ENCODE data around the gene RCVRN. TPM values are rescaled to one million over a fixed set of nuclear protein-coding genes. Genes with fewer than 3 reads are reported as not detected.

RCVRN gene
- total RNA-seq, 1 experiment from 2014 or later = 0.06 TPM

GRCh38 chr17:9912121-9913099, 7.3 kb upstream of the RCVRN start:
- no peak overlapping the region for H3K4me3 ChIP-seq
- DNase-seq = no peak
- no peaks in the 10 kb centered on the region for H3K9me3 ChIP-seq (replicated peaks)
- no peaks in the 10 kb centered on the region for H3K27me3 ChIP-seq
- H3K4me1 ChIP-seq = no peaks in the 10 kb centered on the region
- no peaks in the 10 kb centered on the region for H3K36me3 ChIP-seq
- H3K27ac ChIP-seq = no peak overlapping the region

DNA sequence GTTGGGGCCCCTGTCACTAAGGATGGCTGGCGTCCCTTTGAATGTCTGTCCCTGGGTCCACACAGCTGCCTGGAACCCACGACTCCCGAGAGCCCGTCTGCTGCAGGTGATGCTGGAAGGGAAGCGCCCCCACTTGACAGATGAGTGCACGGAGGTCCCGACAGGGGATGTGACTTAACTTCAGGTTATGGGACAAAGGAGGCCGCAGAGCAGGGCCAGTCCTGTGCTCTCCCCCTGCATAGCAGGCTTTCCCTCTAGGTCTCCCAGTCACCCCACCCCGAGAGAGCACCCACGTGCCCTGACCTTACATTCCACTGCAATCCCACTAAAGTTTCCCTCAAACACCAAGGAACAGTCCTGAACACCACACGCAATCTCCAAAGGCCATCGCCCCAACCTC, 6.0 kb upstream of the RCVRN start:
- Histone ChIP-seq H3K9me3 (replicated peaks) (no peaks in the 10 kb centered on the region), H3K36me3 (no peaks in the 10 kb centered on the region), H3K27me3 (no peaks in the 10 kb centered on the region), H3K4me1 (no peaks in the 10 kb centered on the region), H3K27ac (no peak overlapping the region), H3K4me3 (no peak overlapping the region)
- DNase-seq = no peak

- DNase-seq = no peak
- Histone ChIP-seq H3K4me3 (no peak overlapping the region), H3K9me3 (replicated peaks) (no peaks in the 10 kb centered on the region), H3K4me1 (no peaks in the 10 kb centered on the region), H3K27ac (no peak overlapping the region), H3K36me3 (no peaks in the 10 kb centered on the region), H3K27me3 (no peaks in the 10 kb centered on the region)
Measured at GRCh38 chr17:9908649-9909042, 3.6 kb upstream of the RCVRN start.

DNA sequence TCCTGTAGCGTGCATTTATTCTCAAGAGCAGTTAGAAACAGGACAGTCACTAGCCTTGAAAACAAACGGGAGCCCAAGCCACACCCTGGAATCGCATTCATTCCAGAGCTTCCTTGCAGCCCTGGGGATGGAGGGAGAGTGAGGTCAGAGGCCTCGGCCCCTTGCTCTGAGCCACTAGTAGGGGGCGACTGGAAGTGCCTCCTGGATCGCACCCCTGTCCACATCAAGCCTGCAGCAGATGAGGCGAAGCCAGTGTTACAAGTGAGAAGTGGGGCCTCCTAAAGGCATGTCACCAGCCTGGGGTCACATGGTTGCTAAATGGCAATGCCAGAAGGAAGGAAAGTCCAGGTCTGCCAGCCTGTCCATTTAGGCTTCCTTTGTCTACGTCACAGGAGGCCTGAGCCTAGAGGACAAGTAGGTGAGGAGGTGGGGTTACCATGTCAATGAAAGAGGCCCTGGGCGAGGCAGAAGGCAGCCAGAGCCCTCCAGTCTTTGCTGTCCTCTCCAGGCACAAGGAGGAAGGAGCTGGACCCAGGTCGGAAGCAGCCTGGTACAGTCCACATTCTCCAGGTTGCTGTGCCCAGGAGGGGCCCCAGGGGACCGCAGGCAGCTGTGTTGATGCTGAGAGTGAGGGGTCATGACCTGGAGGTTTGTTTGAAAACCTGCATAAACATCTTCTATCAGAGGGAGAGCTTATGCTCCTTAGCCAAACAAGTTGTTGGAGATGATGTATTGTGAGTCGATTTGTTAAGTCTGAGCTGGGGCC, 3.0 kb upstream of the RCVRN start:
- peak in 1 of 2 experiments; percentile 2 for DNase-seq

DNA sequence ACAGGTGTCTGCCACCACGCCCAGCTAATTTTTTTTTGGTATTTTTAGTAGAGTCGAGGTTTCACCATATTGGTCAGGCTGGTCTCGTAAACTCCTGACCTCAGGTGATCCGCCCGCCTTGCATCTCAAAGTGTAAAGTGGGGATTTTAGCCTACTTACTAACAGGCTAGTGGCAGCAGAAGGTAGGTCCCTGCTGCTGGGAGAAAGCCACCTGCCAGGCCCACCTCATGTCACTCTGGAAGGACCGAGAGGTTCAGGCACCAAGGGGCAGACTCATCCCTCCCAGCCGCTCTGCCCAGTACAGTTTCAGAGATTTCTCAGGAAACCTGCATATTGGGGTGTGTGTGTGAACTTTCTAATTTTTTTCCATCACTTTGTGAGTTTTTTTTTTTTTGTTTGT, 2.1 kb upstream of the RCVRN start:
- no peak for DNase-seq
- H3K27ac ChIP-seq = no peak overlapping the region
- no peaks in the 10 kb centered on the region for H3K36me3 ChIP-seq
- no peaks in the 10 kb centered on the region for H3K27me3 ChIP-seq
- no peak overlapping the region for H3K4me3 ChIP-seq
- H3K4me1 ChIP-seq = no peaks in the 10 kb centered on the region
- H3K9me3 ChIP-seq (replicated peaks) = no peaks in the 10 kb centered on the region

More for the DNA sequence above, 3.0 kb upstream of the RCVRN start:
- no peaks in the 10 kb centered on the region for H3K27me3 ChIP-seq
- no peaks in the 10 kb centered on the region for H3K4me1 ChIP-seq
- H3K36me3 ChIP-seq = no peaks in the 10 kb centered on the region
- H3K9me3 ChIP-seq (replicated peaks) = no peaks in the 10 kb centered on the region
- H3K4me3 ChIP-seq = no peak overlapping the region
- H3K27ac ChIP-seq = no peak overlapping the region

DNA sequence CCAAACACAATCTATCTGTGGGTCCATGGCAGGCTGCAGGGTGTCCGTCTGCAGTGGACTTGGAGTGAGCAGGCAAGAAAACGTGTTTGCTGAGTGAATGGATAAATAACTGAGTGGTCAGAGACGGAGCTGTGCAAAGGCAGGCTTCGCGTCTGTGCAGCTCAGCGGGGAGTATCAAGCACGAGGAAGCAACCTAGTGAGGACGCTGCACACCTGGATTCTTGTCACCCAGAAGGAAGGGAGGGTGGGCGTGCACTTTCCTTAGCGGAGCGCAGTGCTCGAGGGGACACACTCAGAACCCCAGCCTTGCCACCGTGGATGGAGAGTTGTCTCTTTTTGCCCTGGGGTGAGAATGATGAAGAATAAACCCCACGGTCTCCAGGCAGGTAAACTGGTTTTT, 1.5 kb upstream of the RCVRN start:
- no peak for DNase-seq
- no peaks in the 10 kb centered on the region for H3K9me3 ChIP-seq (replicated peaks)
- no peaks in the 10 kb centered on the region for H3K27me3 ChIP-seq
- H3K27ac ChIP-seq = no peak overlapping the region
- H3K36me3 ChIP-seq = no peaks in the 10 kb centered on the region
- H3K4me1 ChIP-seq = no peaks in the 10 kb centered on the region
- no peak overlapping the region for H3K4me3 ChIP-seq

DNA sequence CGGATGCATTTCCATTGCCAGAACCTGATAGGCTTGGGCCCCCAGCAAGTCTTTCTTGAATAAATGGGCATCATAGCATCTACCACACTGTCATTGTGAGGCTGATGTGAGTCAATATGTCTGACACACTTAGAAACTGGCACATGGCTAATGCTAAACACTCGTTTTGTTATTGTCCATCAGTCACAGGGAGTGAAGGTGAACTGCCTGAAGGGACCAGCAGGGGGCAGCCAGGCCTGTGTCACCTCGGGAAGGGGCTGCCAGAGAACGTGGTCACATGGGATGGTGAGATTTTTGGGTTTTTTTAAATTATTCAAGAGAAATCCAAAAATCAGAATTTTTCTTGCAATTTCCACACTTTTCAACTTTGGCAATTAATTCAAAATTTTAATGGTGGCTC, 831 bp upstream of the RCVRN start:
- Histone ChIP-seq H3K27ac (no peak overlapping the region), H3K27me3 (no peaks in the 10 kb centered on the region), H3K4me1 (no peaks in the 10 kb centered on the region), H3K36me3 (no peaks in the 10 kb centered on the region), H3K9me3 (replicated peaks) (no peaks in the 10 kb centered on the region), H3K4me3 (no peak overlapping the region)
- DNase-seq = peak in 1 of 2 experiments; percentile 18

DNA sequence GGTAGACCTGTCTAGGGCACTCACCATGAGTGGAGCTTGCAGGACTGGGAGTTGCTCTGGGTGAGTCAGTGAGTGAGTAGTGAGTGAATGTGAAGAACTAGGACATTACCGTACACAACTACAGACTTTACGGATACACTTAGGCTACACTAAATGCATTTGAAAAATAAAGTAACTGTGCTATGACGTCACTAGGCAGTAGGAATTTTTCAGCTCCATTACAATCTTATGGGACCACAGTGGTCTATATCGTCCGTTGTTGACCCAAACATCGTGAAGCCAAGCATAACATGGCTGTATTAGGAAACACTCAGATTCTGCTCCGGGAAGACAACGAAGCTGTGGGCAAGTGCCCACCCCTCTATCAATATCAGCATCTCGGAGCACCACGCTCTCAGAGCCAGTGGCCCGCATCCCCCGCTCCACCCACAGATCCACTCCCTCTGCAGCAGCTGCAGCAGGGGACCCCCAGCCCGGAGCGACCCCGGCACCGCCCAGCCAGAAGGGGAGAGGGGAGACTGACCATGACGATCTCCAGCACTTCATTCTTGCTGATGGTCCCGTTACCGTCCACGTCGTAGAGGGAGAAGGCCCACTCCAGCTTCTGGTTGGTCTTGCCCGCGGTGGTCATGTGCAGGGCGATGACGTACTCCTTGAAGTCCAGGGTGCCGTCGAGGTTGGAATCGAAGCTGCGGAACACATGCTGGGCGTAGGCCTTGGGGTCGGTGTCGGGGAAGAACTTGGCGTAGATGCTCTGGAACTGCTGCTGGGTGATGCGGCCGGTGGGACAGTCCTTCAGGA, 594 bp downstream of the RCVRN start:
- no peak overlapping the region for H3K27ac ChIP-seq
- no peaks in the 10 kb centered on the region for H3K4me1 ChIP-seq
- H3K9me3 ChIP-seq (replicated peaks) = no peaks in the 10 kb centered on the region
- no peaks in the 10 kb centered on the region for H3K27me3 ChIP-seq
- H3K4me3 ChIP-seq = no peak overlapping the region
- no peak for DNase-seq
- H3K36me3 ChIP-seq = no peaks in the 10 kb centered on the region

DNA sequence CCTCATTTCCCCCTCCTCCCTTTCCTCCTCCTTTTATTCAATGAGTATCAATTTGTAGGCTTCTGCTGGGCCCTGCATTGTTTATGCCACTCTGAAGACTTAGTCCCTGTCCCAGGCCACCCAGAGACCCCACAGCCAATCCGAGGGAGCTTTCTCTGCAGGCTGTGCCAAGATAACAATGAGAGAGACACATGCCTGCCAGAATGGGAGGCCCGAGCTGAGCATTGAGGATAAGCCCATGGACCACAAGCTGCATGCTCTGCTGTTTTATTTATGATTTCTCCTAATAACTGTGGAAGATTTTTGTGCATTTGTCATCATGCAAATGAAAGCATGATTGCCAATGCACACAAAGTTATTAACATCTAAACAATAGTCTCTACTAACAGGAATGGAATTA, 3.0 kb downstream of the RCVRN start:
- Histone ChIP-seq H3K36me3 (no peaks in the 10 kb centered on the region), H3K27ac (no peak overlapping the region), H3K27me3 (no peaks in the 10 kb centered on the region)

DNA sequence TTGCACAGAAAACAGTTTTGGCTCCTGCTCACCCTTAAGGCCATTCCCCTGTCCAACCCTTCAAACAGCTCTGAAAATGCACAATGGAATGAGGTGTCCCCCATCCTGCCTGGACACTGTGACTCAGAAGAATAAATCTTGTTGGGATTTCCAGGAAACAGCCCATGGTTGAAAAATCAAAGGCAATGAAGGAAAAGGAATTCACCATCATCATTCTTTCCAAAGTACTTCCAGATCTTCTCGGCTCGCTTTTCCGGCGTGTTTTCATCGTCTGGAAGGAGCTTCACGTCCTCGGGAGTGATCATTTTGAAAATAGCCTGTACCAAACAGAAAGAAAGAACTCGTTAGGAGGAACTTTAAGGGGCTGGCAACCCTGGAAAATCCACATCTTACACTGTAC, 4.3 kb downstream of the RCVRN start:
- Histone ChIP-seq H3K27me3 (no peaks in the 10 kb centered on the region), H3K9me3 (replicated peaks) (no peaks in the 10 kb centered on the region), H3K4me1 (no peaks in the 10 kb centered on the region), H3K36me3 (no peaks in the 10 kb centered on the region), H3K27ac (no peak overlapping the region), H3K4me3 (no peak overlapping the region)
- DNase-seq = no peak

More for the DNA sequence above, 3.0 kb downstream of the RCVRN start:
- Histone ChIP-seq H3K4me1 (no peaks in the 10 kb centered on the region), H3K9me3 (replicated peaks) (no peaks in the 10 kb centered on the region), H3K4me3 (no peak overlapping the region)
- no peak for DNase-seq

DNA sequence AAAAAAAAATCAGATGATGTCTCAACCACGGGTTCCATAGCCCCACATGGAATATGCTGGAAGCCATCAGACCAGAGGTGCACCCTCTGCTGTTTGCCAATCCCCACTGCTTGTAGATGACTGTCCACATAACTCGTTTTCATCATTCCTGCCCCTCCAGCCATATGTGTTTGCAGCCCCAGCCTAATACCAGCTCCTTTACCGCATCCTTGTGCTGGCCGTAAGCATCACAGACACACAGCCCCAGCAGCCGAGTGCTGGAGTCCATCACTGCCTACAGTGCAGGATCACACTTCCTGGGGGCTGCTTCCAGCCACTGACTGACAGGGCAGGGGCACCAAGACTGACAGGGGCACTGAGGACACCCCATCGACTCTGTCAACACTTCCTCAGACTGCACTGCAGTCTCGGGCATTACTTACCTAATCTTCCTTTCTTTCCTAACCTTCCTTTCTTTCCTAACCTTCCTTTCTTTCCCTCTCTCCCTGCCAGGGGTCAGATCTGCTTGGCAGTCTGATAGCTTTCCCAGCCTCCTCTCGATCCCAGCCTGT, 5.0 kb downstream of the RCVRN start:
- Histone ChIP-seq H3K36me3 (no peaks in the 10 kb centered on the region), H3K9me3 (replicated peaks) (no peaks in the 10 kb centered on the region)
- no peak for DNase-seq

DNA sequence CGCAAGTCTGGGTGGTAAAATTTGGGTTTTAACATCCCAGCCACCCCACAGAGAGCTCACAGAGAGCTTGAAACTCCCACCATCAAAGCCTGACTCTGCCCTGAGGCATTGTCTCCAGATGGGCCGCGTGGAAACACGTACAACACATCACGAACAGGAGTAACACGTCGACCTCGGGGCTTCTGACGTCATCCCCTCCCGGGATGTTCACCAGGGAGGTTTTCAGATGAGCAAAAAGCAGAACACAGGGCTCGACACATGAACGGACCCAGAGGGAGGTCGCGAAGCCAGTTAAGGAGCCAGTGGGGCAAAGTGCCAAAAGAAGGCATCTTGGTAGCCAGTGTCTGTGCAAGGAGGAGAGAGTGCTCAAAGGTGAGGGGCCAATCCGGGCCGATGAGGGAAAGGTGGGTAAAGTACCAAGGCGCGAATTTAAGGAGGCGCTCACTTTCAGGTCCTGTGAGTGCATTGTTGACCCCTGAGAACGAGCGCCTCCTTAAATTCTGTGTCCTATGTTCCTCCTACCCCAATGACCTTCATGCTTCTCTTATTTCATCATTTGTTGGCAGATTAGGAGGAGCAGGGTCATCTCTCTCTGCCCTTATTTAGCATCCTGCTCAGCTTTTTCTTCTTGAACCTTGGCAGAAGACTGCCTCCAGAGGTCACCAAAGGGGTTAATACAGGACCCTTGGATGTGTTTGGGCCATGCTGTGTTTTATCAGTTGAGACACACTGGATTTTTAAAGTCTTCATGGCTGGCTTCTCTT, 5.6 kb downstream of the RCVRN start:
- H3K9me3 ChIP-seq (replicated peaks) = no peaks in the 10 kb centered on the region
- H3K27me3 ChIP-seq = no peaks in the 10 kb centered on the region
- no peak overlapping the region for H3K4me3 ChIP-seq
- DNase-seq = no peak
- H3K4me1 ChIP-seq = no peaks in the 10 kb centered on the region
- H3K36me3 ChIP-seq = no peaks in the 10 kb centered on the region
- H3K27ac ChIP-seq = no peak overlapping the region

More for the DNA sequence above, 5.0 kb downstream of the RCVRN start:
- H3K27ac ChIP-seq = no peak overlapping the region
- H3K4me3 ChIP-seq = no peak overlapping the region
- H3K27me3 ChIP-seq = no peaks in the 10 kb centered on the region
- H3K4me1 ChIP-seq = no peaks in the 10 kb centered on the region

DNA sequence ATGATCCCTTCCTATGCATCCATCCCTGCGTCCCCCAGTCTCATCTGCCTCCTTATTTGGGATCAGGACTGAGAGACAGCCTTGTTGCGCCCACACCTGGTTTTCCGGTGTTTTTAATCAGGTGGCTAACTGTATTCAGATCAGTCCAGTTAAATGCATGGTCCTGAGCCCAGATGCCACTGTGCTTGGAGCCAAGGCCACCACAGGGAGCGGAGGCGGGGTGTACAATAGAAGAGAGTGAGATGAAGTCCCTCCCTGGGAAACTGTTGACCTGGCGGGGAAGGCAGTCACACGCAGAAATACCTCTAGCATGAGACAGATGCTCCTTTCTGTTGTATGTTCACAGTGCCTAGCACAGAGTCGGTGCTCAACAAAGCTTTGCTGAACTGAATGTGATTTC, 6.3 kb downstream of the RCVRN start:
- H3K27me3 ChIP-seq = no peaks in the 10 kb centered on the region
- DNase-seq = no peak
- no peak overlapping the region for H3K27ac ChIP-seq
- no peaks in the 10 kb centered on the region for H3K9me3 ChIP-seq (replicated peaks)
- no peaks in the 10 kb centered on the region for H3K36me3 ChIP-seq
- no peaks in the 10 kb centered on the region for H3K4me1 ChIP-seq
- H3K4me3 ChIP-seq = no peak overlapping the region

Data from SJCRH30 (cell line).